OCI-LY1 (cell line): ENCODE data around the gene CLSTN2.

ENCODE experiments used
- EZH2 ChIP-seq: fragments of 200-600 bp; sonication (generic), shearing (Covaris generic); IDR thresholded peaks from 2 replicates; pipeline ENCODE4 v1.8.0; 2017; ENCODE audit warnings: borderline replicate concordance, mixed run types, mild to moderate bottlenecking, antibody characterized with exemption, low read length, moderate library complexity, mixed read lengths
- TF ChIP-seq, protein P1 (sequence below): fragments of 200-600 bp; sonication (generic), shearing (Covaris generic); IDR thresholded peaks from 2 replicates; pipeline ENCODE4 v1.5.1; 2017; ENCODE audit warnings: mild to moderate bottlenecking, antibody characterized with exemption, low read length, moderate library complexity, mixed read lengths

DNA sequence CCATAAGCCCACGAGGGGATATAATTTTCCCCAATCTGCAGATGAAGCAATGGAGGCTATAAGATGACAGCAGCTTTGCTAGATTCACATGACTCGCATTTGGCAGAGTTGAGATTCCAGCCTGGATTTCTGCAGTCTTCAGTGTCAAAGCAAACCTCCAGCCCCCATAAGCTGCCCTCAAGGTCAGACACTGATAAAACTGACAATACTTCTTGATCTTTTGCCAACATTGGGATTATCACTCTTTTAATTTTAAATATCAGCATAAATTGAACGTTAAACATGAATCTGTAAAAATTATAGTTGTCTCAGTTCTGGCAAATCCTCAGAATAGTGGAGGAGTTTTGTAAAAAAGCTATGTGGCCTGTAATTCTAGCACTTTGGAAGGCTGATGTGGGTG is 508.8 kb downstream of the CLSTN2 start:
- TF ChIP-seq, protein P1, sequence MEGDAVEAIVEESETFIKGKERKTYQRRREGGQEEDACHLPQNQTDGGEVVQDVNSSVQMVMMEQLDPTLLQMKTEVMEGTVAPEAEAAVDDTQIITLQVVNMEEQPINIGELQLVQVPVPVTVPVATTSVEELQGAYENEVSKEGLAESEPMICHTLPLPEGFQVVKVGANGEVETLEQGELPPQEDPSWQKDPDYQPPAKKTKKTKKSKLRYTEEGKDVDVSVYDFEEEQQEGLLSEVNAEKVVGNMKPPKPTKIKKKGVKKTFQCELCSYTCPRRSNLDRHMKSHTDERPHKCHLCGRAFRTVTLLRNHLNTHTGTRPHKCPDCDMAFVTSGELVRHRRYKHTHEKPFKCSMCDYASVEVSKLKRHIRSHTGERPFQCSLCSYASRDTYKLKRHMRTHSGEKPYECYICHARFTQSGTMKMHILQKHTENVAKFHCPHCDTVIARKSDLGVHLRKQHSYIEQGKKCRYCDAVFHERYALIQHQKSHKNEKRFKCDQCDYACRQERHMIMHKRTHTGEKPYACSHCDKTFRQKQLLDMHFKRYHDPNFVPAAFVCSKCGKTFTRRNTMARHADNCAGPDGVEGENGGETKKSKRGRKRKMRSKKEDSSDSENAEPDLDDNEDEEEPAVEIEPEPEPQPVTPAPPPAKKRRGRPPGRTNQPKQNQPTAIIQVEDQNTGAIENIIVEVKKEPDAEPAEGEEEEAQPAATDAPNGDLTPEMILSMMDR, result no peak
- no peak for TF ChIP-seq EZH2
